Fibroblast of mammary gland (primary cell): ENCODE data around the gene PRKCZ.

ENCODE experiments used
- DNase-seq: peaks from one replicate; pipeline ENCODE4 v3.0.0-alpha.2; 2010; ENCODE audit warnings: low read depth
- H3K4me3 ChIP-seq: 2 replicates; pipeline ENCODE4 v1.5.1; 2011; ENCODE audit warnings: low read depth, mild to moderate bottlenecking, low read length, moderate library complexity; ENCODE audit not compliant: control insufficient read depth
- TF ChIP-seq, protein P1 (sequence below): conservative IDR thresholded peaks from 2 replicates; pipeline ENCODE4 v1.5.1; 2011; ENCODE audit warnings: low read depth, low read length, inconsistent platforms; ENCODE audit not compliant: control insufficient read depth, insufficient read depth

Gene PRKCZ

GRCh38 chr1:2053784-2054376 is 3.7 kb downstream of the PRKCZ start:
- TF ChIP-seq, protein P1, sequence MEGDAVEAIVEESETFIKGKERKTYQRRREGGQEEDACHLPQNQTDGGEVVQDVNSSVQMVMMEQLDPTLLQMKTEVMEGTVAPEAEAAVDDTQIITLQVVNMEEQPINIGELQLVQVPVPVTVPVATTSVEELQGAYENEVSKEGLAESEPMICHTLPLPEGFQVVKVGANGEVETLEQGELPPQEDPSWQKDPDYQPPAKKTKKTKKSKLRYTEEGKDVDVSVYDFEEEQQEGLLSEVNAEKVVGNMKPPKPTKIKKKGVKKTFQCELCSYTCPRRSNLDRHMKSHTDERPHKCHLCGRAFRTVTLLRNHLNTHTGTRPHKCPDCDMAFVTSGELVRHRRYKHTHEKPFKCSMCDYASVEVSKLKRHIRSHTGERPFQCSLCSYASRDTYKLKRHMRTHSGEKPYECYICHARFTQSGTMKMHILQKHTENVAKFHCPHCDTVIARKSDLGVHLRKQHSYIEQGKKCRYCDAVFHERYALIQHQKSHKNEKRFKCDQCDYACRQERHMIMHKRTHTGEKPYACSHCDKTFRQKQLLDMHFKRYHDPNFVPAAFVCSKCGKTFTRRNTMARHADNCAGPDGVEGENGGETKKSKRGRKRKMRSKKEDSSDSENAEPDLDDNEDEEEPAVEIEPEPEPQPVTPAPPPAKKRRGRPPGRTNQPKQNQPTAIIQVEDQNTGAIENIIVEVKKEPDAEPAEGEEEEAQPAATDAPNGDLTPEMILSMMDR: no peak
- H3K4me3 ChIP-seq: no peak overlapping the region
- no peak for DNase-seq

DNA sequence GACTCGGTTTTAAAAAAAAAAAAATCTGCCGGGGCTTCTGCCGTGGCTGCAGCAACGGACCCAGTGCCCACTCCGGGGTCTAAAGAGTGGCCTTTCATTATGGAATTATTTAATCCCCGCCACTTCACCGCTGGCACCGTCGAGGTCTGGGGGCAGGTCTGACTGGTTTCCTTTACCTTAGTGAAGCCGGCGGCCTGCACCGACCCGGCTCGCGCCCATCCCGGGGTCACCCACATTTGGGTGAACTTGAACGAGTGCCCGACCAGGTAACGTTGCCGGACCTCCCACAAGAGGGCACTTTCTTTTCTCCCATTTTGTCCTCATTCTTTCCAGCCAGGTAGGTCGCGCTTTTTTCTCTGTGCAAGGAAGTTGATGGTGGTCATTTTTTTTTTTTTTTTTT is 4.3 kb downstream of the PRKCZ start:
- TF ChIP-seq, protein P1: no peak

DNA sequence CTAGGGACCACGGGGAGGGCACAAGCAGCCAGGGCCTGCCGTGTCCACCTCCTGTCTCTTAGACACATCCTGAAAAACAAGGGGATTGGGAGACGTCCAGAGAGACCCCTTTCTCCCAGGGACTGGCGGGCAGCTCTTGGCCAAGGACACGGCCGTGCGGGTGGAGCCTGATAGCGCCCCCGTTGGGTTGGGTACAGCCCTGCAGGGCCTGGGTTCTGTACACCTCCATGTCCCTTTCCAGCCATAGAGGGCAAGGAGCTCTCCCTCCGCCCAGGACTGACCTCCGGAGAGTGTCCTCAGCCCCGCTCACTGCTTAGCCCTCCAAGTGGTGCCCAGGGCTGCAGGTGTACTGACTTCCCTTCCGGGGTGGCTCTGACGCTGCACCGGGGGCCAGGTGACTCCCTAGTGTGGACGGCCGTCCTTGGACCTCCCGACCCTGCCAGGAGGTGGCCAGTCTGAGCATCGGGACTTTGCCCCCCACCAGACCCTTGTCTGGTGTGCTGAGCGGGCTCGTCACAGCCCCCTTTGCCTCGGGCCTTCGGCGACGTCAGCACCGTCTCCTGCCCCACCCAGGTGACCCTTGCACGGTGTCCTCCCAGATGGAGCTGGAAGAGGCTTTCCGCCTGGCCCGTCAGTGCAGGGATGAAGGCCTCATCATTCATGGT is 5.8 kb downstream of the PRKCZ start:
- no peak for DNase-seq
- H3K4me3 ChIP-seq: no peak overlapping the region
- TF ChIP-seq, protein P1: no peak

More for the DNA sequence above, 4.3 kb downstream of the PRKCZ start:
- no peak for DNase-seq
- no peak overlapping the region for H3K4me3 ChIP-seq

DNA sequence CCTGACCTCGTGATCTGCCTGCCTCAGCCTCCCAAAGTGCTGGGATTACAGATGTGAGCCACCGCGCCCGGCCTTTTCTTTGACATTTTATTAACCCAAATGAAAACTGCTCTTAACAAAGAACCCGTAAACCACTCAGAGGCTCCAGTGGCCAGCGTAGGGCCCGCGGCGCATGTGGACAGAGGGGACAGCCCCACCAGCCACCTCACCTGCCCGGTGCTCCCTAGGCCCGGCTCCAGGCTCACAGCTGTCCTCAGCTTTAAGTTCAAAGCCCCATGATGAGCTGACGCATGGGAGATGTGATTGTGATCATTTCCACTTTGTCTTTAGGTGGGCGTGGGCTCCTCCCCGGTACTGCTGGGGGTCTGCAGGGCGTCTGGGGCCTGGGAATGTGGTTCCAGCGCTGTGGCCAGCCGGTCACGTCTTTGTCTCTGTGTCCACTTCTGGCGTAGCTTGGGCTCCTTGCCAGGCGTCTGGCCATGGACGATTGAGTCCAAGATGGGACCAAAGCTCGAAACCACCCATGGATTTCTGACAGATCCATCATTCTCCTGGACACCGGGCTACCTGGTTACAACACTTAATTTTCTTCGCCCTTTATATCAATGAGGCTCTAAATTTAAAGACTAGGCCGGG is 6.9 kb downstream of the PRKCZ start:
- no peak overlapping the region for H3K4me3 ChIP-seq
- TF ChIP-seq, protein P1: no peak
- DNase-seq: no peak

DNA sequence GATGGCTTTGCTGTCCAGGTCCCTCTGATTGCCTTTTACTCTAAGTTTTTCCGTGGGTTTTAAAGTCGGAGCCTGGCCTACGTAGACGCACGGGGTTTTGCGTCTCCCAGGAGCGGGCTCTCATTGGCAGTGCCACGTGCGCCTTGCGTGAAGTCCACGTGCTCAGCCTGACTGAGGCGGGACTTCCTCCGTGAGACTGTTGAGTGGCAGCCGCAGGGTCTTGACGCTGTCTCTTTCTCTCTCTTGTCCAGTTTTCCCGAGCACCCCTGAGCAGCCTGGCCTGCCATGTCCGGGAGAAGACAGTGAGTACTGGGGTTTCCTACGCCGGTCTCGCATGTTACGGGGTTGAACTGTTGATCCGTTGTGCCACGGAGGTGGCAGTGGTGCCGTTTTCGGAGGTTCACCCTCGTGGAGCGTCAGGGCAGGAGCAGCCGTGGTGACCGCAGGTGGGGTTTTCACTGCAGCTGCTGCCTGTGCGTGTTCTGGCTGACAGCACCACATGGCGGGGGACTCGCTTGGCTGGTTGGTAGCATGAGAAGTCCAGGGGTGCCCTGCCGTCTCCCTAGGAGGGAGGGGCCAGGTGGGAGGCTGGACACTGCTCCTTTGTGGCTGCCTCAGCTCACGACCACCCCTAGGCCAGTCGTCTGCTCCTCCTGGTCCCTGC is 9.2 kb downstream of the PRKCZ start:
- H3K4me3 ChIP-seq: no peak overlapping the region

GRCh38 chr1:2060072-2060471 is 9.9 kb downstream of the PRKCZ start:
- TF ChIP-seq, protein P1: no peak
- DNase-seq: no peak
- no peak overlapping the region for H3K4me3 ChIP-seq

More for the DNA sequence above, 9.2 kb downstream of the PRKCZ start:
- TF ChIP-seq, protein P1: no peak
- no peak for DNase-seq
